ENCODE data around the gene ICA1L. TPM values are rescaled to one million over a fixed set of nuclear protein-coding genes. Genes with fewer than 3 reads are reported as not detected.
A peak's percentile ranks its signal among the peaks of the same experiment; 100 is the strongest.
"Not testable (repeated sequence)": the region's sequence is repeated elsewhere in the genome, so short reads cannot be mapped to it uniquely, and the experiment has no call there.

Gene ICA1L
- total RNA-seq, 1 experiment from 2014 or later = 14.4 TPM

GRCh38 chr2:202847693-202848524, 23.7 kb downstream of the ICA1L start:
- DNase-seq (ENCODE audit: low spot score) = no peak

GRCh38 chr2:202844656-202845055, 26.9 kb downstream of the ICA1L start:
- no peak for DNase-seq (ENCODE audit: low spot score)

GRCh38 chr2:202842690-202843089, 28.9 kb downstream of the ICA1L start:
- no peak for DNase-seq (ENCODE audit: low spot score)

GRCh38 chr2:202841090-202841867, 30.3 kb downstream of the ICA1L start:
- no peak for DNase-seq (ENCODE audit: low spot score)

GRCh38 chr2:202831242-202832220, 40.0 kb downstream of the ICA1L start:
- DNase-seq (ENCODE audit: low spot score) = peak; percentile 74

GRCh38 chr2:202824901-202825300, 46.7 kb downstream of the ICA1L start:
- no peak for DNase-seq (ENCODE audit: low spot score)

GRCh38 chr2:202822411-202822810, 49.2 kb downstream of the ICA1L start:
- DNase-seq (ENCODE audit: low spot score) = no peak

GRCh38 chr2:202821206-202822160, 50.1 kb downstream of the ICA1L start:
- no peak for DNase-seq (ENCODE audit: low spot score)

GRCh38 chr2:202818321-202818720, 53.2 kb downstream of the ICA1L start:
- no peak for DNase-seq (ENCODE audit: low spot score)

- DNase-seq (ENCODE audit: low spot score) = no peak
Observed at GRCh38 chr2:202817771-202818170, 53.8 kb downstream of the ICA1L start.

GRCh38 chr2:202815548-202816360, 55.8 kb downstream of the ICA1L start:
- DNase-seq (ENCODE audit: low spot score) = no peak

GRCh38 chr2:202814226-202814625, 57.3 kb downstream of the ICA1L start:
- no peak for DNase-seq (ENCODE audit: low spot score)

GRCh38 chr2:202813387-202813786, 58.2 kb downstream of the ICA1L start:
- no peak for DNase-seq (ENCODE audit: low spot score)

GRCh38 chr2:202808754-202809153, 62.8 kb downstream of the ICA1L start:
- DNase-seq (ENCODE audit: low spot score) = no peak

- peak; percentile 89 for DNase-seq (ENCODE audit: low spot score)
Observed at GRCh38 chr2:202807431-202808138, 64.0 kb downstream of the ICA1L start.

GRCh38 chr2:202805911-202806310, 65.7 kb downstream of the ICA1L start:
- DNase-seq (ENCODE audit: low spot score) = not testable (repeated sequence)

GRCh38 chr2:202797944-202798343, 73.6 kb downstream of the ICA1L start:
- DNase-seq (ENCODE audit: low spot score) = no peak

- DNase-seq (ENCODE audit: low spot score) = peak; percentile 9
Observed at GRCh38 chr2:202790676-202791075, 80.9 kb downstream of the ICA1L start.

GRCh38 chr2:202786842-202787241, 84.7 kb downstream of the ICA1L start:
- no peak for DNase-seq (ENCODE audit: low spot score)
